GM12892 (cell line): Measurements from ENCODE around the gene QPCT.
A peak's percentile ranks its signal among the peaks of the same experiment; 100 is the strongest.
"Not testable (repeated sequence)": the region's sequence is repeated elsewhere in the genome, so short reads cannot be mapped to it uniquely, and the experiment has no call there.

Experiments
- DNase-seq: peaks from one replicate; pipeline ENCODE4 v3.0.0; 2011; ENCODE audit not compliant: insufficient read length
- FAIRE-seq: peaks from 2 replicates; lab custom pipeline; 2011; peaks lifted over from hg19 to GRCh38; lab: Jason Lieb, UNC
- POLR2A ChIP-seq: IDR thresholded peaks from 2 replicates; pipeline ENCODE4 v1.6.1; 2011; ENCODE audit warnings: low read depth, low read length, control low read depth
- POLR2AphosphoS5 ChIP-seq: IDR thresholded peaks from 2 replicates; pipeline ENCODE4 v1.6.1; 2011; ENCODE audit warnings: low read depth, low read length, control low read depth
- TAF1 ChIP-seq: IDR thresholded peaks from 2 replicates; pipeline ENCODE4 v1.6.1; 2011; ENCODE audit warnings: low read depth, mild to moderate bottlenecking, control low read depth, low read length, borderline replicate concordance

QPCT gene

GRCh38 chr2:37400041-37400440 is 55.6 kb downstream of the QPCT start:
- TF ChIP-seq POLR2A (no peak), TAF1 (no peak), POLR2AphosphoS5 (no peak)
- FAIRE-seq (no peak), DNase-seq (no peak)

GRCh38 chr2:37402636-37403035 is 58.2 kb downstream of the QPCT start:
- no peak for DNase-seq
- TF ChIP-seq POLR2AphosphoS5 (no peak), TAF1 (no peak), POLR2A (no peak)
- no peak for FAIRE-seq

- no peak for TF ChIP-seq POLR2AphosphoS5
- TF ChIP-seq TAF1: no peak
- TF ChIP-seq POLR2A: no peak
- no peak for FAIRE-seq
- no peak for DNase-seq
Observed at GRCh38 chr2:37405781-37406180, 61.4 kb downstream of the QPCT start.

- no peak for DNase-seq
- peak; percentile 17 for FAIRE-seq
- TF ChIP-seq POLR2A (no peak), POLR2AphosphoS5 (no peak)
Observed at GRCh38 chr2:37412231-37412630, 67.8 kb downstream of the QPCT start.

- DNase-seq, FAIRE-seq: not testable (repeated sequence)
Observed at GRCh38 chr2:37413911-37414469, 69.6 kb downstream of the QPCT start.

- no peak for TF ChIP-seq POLR2A
- no peak for TF ChIP-seq POLR2AphosphoS5
- TF ChIP-seq TAF1: no peak
- DNase-seq (no peak), FAIRE-seq (peak; percentile 71)
Observed at GRCh38 chr2:37414470-37414949, 70.1 kb downstream of the QPCT start.

- TF ChIP-seq POLR2A (no peak), TAF1 (no peak), POLR2AphosphoS5 (no peak)
- DNase-seq (no peak), FAIRE-seq (no peak)
Observed at GRCh38 chr2:37415128-37415820, 70.8 kb downstream of the QPCT start.

- DNase-seq (no peak), FAIRE-seq (no peak)
- TF ChIP-seq POLR2A (no peak), POLR2AphosphoS5 (no peak), TAF1 (no peak)
Observed at GRCh38 chr2:37417321-37417720, 72.9 kb downstream of the QPCT start.

- DNase-seq (no peak), FAIRE-seq (no peak)
- no peak for TF ChIP-seq POLR2AphosphoS5
- TF ChIP-seq TAF1: no peak
- TF ChIP-seq POLR2A: no peak
Observed at GRCh38 chr2:37418956-37419355, 74.5 kb downstream of the QPCT start.

- DNase-seq: no peak
- no peak for TF ChIP-seq POLR2AphosphoS5
- TF ChIP-seq TAF1: no peak
- TF ChIP-seq POLR2A: no peak
- FAIRE-seq: no peak
Observed at GRCh38 chr2:37421686-37422085, 77.3 kb downstream of the QPCT start.

GRCh38 chr2:37422816-37423215 is 78.4 kb downstream of the QPCT start:
- no peak for DNase-seq
- no peak for TF ChIP-seq POLR2AphosphoS5
- no peak for FAIRE-seq
